NCI-H1417 (cell line): ENCODE data around the gene GPAT3.
A peak's percentile ranks its signal among the peaks of the same experiment; 100 is the strongest.
"Not testable (repeated sequence)": the region's sequence is repeated elsewhere in the genome, so short reads cannot be mapped to it uniquely, and the experiment has no call there.

Source experiments
- DNase-seq, 3 experiments: peaks; one replicate each; lab custom pipeline; 2025; lab: John Stamatoyannopoulos, UW

GPAT3 gene

GRCh38 chr4:83535520-83536361 is at the start of gene GPAT3:
Gene GPAT3 (plus strand): TSS chr4:83536108. CDS start chr4:83536623, 515 bp downstream.
- peak; percentile 61 to 81 (median 81) for DNase-seq

- DNase-seq, result no peak
These were observed 49.3 kb upstream of the GPAT3 start for GRCh38 chr4:83486457-83487129.

- DNase-seq, result no peak
These were observed 46.1 kb upstream of the GPAT3 start for GRCh38 chr4:83489711-83490326.

GRCh38 chr4:83490876-83491450 is 44.9 kb upstream of the GPAT3 start:
- peak; percentile 10 to 35 (median 11) for DNase-seq

GRCh38 chr4:83496085-83496917 is 39.6 kb upstream of the GPAT3 start:
- DNase-seq, result not testable (repeated sequence)

GRCh38 chr4:83498187-83498586 is 37.7 kb upstream of the GPAT3 start:
- DNase-seq, result no peak

- DNase-seq, result not testable (repeated sequence)
These were observed 34.2 kb upstream of the GPAT3 start for GRCh38 chr4:83501671-83502070.

GRCh38 chr4:83503974-83504373 is 31.9 kb upstream of the GPAT3 start:
- DNase-seq, result no peak

GRCh38 chr4:83504503-83504902 is 31.4 kb upstream of the GPAT3 start:
- no peak for DNase-seq

GRCh38 chr4:83504996-83505395 is 30.9 kb upstream of the GPAT3 start:
- no peak for DNase-seq

GRCh38 chr4:83509156-83509585 is 26.7 kb upstream of the GPAT3 start:
- peak; percentile 20 to 59 (median 50) for DNase-seq

- no peak for DNase-seq
These were observed 25.5 kb upstream of the GPAT3 start for GRCh38 chr4:83510442-83510841.

- DNase-seq, result no peak
These were observed 19.7 kb upstream of the GPAT3 start for GRCh38 chr4:83516042-83516772.

- DNase-seq, result no peak
These were observed 13.7 kb upstream of the GPAT3 start for GRCh38 chr4:83522239-83522638.

- DNase-seq, result no peak
These were observed 8.2 kb upstream of the GPAT3 start for GRCh38 chr4:83527671-83528070.

- peak in 2 of 3 experiments; percentile 37 to 73 for DNase-seq
These were observed 709 bp downstream of the GPAT3 start for GRCh38 chr4:83536362-83537272.

- DNase-seq, result no peak
These were observed 6.3 kb downstream of the GPAT3 start for GRCh38 chr4:83542225-83542624.

GRCh38 chr4:83546786-83547185 is 10.9 kb downstream of the GPAT3 start:
- no peak for DNase-seq

GRCh38 chr4:83548151-83548905 is 12.4 kb downstream of the GPAT3 start:
- DNase-seq, result peak in 2 of 3 experiments; percentile 59 to 91
